HG02571 (cell line): ENCODE results near the gene SLC10A6.

Experiments used
- ATAC-seq: cut with Tn5 transposase; IDR thresholded peaks from one replicate; pipeline ENCODE4 v1.9.1; 2021; ENCODE audit warnings: mild to moderate bottlenecking, moderate library complexity; ENCODE audit not compliant: unreplicated experiment

Gene SLC10A6

GRCh38 chr4:86791126-86791525 lies 58.1 kb downstream of the SLC10A6 start:
- no peak for ATAC-seq

- ATAC-seq: no peak
Observed at GRCh38 chr4:86788826-86789225, 60.4 kb downstream of the SLC10A6 start.

GRCh38 chr4:86778175-86778574 lies 71.0 kb downstream of the SLC10A6 start:
- no peak for ATAC-seq

GRCh38 chr4:86775061-86775460 lies 74.1 kb downstream of the SLC10A6 start:
- ATAC-seq: no peak
